ENCODE data around the gene CFAP119.

DNA sequence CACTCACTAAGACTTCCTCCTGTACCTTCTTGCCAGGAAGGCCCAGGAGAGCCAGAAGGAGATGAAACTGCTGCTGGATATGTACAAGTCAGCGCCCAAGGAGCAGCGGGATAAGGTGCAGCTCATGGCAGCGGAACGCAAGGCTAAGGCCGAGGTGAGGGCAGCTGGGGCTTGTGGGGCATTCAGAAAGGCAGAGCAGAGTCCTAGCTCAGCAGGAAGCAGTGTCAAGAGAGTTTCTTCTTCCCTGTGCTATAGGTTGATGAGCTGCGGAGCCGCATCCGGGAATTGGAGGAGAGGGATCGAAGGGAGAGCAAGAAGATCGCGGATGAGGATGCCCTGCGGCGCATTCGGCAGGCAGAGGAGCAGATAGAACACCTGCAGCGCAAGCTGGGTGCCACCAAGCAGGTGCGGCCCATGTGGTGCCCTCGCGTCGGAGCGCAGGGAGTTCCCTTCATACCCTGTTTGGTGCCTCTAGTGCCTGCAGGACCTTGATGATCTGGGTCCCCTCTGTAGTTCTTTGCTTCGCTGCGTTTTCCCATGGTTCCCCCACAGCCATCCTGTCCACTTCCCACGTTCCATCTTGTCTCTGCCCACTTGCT is 6.8 kb upstream of the CFAP119 start:
- no peak for TF ChIP-seq TAF1 (IDR thresholded peaks at IDR 0.05; ENCODE audit: borderline replicate concordance, insufficient read depth, low read length)
- TF ChIP-seq, protein P1, sequence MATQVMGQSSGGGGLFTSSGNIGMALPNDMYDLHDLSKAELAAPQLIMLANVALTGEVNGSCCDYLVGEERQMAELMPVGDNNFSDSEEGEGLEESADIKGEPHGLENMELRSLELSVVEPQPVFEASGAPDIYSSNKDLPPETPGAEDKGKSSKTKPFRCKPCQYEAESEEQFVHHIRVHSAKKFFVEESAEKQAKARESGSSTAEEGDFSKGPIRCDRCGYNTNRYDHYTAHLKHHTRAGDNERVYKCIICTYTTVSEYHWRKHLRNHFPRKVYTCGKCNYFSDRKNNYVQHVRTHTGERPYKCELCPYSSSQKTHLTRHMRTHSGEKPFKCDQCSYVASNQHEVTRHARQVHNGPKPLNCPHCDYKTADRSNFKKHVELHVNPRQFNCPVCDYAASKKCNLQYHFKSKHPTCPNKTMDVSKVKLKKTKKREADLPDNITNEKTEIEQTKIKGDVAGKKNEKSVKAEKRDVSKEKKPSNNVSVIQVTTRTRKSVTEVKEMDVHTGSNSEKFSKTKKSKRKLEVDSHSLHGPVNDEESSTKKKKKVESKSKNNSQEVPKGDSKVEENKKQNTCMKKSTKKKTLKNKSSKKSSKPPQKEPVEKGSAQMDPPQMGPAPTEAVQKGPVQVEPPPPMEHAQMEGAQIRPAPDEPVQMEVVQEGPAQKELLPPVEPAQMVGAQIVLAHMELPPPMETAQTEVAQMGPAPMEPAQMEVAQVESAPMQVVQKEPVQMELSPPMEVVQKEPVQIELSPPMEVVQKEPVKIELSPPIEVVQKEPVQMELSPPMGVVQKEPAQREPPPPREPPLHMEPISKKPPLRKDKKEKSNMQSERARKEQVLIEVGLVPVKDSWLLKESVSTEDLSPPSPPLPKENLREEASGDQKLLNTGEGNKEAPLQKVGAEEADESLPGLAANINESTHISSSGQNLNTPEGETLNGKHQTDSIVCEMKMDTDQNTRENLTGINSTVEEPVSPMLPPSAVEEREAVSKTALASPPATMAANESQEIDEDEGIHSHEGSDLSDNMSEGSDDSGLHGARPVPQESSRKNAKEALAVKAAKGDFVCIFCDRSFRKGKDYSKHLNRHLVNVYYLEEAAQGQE (IDR thresholded peaks at IDR 0.05; ENCODE audit: insufficient read depth in 1 of 2, low read depth in 2 of 2, low read length in 2 of 2): no peak
- TF ChIP-seq POLR2AphosphoS5 (IDR thresholded peaks at IDR 0.05; ENCODE audit: low read depth, low read length): no peak
